HG03103 (cell line): ENCODE measurements around the gene TBC1D5.

Experiments
- ATAC-seq: cut with Tn5 transposase; IDR thresholded peaks from one replicate; pipeline ENCODE4 v1.9.1; 2021; ENCODE audit warnings: low read depth; ENCODE audit not compliant: unreplicated experiment

The TBC1D5 gene

DNA sequence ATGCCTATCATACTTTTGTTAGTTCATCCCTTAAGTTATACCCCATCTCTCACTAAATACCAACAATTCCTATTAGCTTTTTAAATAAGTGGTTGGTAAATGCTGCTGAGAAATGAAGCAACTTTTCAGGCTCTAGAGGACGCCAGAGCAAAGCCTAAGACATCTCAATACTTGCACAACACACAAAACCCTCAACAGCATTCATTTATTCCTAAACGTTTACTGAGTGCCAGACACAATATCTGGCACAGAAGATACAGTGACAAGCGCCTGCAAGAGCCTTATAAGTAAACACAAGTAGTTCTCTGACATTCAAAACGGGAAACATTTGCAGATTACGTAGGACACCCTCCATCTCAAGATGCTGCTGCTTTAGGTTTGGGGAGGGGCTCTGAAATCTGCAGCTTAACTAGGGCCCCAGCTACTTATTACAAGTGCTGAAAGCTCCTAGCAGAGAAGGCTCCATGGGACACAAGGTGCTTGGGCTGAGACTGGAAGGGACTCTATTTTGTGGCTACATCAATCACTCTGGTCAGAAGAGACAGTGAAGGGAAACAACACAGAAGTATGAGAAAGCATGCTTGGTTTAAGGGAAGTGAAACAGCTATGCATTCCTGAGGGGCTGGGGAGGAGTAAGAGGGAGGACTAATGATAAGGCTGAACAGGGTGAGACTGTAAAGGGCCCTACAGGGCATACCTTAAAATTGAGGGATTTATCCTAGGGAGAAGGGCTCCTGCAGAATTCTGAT, 546.4 kb downstream of the TBC1D5 start:
- peak; percentile 83 for ATAC-seq

DNA sequence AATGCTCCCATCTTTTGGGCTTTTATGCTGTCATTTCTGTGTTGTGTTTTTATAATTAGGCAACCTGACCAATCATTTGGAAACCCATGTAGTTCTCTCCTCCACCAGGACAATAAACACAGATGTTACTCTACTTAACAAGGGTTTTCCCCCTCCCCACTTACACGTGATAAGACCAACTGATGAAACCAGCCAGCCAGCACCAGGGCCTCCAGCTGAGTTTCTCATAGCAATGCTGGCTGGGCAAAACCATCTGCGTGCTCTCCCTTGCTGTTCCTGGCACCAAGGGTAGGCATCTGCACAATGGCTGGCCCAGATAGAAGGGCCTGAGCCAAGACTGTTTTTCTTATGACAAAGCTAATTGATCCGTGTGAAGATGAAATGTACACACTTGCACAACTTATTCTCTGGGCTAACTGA, 547.2 kb downstream of the TBC1D5 start:
- peak; percentile 80 for ATAC-seq

DNA sequence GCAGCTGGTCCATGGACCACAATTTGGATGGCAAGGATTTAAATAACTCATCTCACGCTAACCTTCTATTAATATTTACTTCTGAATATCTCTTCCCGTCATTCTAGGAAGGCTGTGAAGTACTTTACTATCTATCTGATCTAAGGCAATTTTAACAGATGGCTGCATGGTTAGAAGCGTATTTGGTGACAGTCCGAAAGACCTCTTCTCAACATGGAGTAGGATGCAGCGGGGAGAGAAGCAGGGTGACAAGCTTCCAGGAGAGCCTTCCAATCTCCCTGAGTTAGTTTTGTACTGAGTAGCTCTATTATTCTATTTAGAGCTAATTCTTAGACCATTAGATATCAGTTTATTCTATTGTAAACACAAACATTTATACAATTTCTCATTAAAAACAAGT, 548.3 kb downstream of the TBC1D5 start:
- ATAC-seq, result no peak

DNA sequence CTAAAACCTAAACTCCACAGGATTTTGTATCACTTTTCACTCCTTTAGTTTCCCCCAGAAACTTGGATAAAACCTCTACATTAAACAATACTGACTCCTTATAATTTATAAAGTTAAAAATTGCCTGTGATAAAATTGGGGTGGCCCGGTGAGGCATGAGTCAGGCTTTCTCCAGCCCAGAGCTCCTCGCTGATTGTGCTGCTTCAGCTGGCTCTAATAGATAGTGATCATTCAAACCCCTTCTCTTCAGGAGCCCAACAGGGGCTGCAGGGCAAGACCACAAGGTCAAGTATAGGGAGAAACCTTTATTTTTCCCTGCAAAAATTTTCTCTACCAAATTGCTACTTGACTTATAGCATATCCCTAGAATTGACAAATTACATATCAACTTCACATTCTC, 549.4 kb downstream of the TBC1D5 start:
- ATAC-seq, result no peak

DNA sequence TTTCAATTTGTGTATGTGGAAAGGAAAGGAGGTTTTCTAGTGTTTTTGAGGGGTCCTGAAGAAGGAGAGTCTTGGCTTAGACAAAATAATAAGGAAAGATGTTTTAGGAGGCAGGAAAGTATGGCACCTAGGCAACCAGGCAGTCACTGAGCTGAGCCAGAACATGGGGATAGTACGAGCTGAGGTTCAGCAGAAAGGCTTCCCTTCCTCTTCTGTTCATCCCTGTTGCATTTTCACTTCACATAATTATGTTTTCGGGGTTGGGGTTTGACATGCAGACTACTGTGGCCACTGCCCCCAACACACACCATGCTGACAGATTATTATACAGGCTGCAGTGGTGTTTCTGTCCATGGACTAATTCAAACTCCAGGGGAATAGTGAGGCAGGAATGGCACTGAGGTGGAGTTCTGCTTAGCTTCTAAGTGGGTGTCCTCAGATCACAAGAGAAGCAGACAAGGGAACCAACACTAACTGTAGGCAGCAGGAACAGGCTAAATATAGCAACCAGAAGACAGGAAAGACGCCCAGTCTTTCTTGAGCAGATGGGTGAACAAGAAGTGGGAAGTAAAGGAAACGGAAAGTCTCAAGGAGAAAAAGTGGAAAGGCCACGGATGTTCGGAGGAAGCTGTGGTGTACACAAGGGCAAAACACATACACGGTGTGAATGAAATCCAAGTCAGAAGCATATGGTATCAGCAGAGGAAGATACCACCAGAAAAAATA, 551.9 kb downstream of the TBC1D5 start:
- ATAC-seq, result no peak

DNA sequence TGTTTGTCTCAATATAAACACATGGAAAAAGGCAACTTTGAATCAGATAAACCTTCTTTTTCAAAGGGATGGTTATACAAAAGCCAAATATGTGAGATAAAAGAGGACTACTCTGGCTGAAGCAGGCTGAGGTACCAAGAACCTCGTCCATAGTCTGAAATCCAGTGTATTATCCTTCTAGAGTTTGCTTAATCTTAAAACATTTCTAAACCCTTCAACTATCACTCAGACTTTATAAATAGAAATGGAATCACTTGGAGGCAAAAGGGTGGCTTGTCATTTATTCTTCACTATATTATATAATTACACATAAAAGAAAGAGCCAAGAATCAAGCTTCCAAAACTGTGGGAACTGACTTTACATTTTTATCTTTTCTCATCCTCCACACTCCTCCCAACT, 554.1 kb downstream of the TBC1D5 start:
- ATAC-seq, result no peak

DNA sequence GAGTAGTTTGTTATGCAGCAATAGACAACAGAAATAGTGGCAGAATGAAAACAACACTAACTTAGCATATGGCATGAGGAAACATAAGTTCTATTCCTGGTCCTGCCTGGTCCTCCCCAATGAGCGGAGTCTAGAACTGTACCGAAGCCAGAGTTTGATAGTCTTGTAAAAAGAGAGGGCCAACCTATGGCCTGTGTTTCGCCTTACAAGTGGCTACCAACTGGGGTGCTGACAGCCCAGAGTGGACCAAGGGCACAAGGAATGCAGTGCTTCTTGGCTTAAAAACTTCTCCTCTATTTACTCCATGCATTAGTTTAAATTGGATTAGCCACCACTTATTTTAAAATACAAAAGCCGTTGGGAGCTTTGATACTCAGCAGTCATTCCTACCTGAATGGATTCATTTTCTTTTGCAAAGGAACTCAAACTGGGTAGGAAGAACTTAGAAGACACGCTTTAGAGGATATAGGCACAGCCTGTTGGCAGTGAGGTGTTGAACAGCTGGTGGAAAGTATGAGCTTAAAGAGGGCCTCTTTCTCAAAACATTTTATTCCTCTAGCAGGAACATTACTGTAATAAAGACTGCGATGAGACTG, 554.7 kb downstream of the TBC1D5 start:
- no peak for ATAC-seq

DNA sequence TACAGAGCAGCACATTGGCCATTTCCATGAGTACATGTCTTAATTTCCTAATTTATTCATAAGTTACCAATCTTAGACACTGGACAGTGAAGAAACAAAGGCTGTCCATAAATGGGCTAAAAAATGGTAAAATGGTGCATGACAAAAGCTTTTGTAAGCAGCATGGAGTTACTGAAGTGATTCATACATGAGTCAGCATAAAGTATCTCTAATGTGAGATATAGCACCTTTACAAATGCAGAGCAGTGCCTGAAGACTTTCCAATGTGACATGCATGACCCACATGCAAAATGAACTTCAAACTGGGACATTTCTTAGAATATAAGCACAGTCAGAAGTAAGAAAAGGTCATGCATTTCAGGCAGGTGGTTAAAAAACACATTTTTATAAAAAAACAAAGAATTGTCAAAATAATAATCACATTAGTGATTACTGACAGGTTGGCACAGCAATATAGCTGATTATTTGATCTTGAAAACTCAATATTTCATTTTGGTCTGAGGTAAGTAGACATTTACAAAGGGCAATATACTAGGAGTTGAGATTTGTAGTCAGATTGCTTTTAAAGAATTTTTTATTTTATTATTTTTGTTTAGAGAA, 558.4 kb downstream of the TBC1D5 start:
- no peak for ATAC-seq

DNA sequence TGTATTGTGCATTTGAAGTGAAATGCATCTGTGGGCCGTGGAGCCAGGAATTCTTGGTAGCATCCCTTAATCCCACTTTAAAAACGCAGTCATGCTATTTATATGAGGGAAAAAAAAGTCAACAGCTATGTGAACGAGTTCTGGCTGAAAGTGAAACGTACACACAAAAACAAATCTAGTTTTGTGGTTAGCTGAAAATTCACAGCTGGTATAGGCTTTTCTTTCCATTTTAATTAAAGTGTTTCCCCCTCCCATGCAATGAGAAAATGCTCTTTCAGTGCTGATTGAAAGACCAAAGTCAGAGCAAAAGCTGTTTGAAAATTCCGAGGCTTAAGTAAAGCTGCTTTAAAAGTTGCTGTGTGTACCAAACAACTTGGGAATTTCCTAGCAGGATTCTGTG, 560.3 kb downstream of the TBC1D5 start:
- ATAC-seq, result no peak

DNA sequence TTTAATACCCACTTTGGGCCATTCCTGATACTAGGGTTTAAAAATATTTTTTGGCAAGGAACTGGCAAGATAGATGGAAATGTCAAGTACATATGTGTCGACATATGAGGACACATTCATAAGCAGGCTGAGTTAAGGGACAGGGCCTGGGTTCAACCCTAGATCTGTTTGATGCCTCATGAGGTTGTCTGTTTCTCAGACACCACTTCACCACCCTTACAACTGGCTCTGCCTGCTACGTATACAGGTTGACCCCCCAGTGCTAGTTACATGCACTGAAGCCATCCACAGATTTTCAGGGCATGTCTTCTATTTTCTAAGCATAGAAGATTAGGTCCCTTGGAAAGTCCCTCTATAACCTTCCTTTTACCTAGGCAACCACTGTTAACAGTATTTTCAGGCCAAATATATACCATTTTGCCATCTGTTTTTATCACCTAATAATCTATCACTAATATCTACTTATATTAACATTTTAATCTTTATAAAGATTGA, 561.0 kb downstream of the TBC1D5 start:
- ATAC-seq, result no peak

DNA sequence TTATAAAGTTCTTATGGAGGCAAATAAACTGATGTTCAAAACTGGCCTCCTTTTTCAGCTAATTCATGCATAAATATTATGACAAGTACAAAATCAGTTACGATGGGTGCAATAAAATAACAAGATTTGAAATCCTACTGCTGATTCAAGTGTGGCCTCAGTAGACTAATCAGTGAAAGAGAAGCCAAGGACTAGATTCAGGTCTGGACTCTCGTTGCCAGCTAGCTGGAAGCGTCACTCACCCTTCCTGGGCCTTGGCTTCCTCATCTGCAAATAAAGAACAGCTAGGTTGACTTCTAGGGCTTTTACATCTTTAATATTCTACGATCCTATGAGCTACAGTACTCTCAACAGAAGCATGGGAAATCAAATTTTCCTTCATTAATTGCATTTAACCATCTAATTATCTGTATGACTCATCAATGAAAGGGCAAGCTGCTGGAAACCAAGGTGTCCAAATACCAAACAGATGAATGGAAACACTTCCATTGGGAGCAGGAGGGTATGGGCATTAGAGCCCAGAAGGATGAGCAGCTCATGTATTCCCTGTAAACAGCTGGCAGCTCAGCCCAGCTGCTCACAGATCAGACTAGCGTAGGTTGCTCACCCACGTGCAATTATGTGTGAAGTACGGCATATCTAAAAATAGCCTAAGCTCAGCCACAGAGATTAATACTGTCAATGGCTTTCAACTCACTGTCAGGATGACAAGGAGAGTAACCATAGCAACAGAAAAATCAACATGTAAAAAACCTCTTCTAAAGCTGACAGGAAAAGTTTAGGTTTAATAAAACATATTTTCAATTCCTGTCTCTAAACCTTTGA, 562.8 kb downstream of the TBC1D5 start:
- ATAC-seq, result no peak

DNA sequence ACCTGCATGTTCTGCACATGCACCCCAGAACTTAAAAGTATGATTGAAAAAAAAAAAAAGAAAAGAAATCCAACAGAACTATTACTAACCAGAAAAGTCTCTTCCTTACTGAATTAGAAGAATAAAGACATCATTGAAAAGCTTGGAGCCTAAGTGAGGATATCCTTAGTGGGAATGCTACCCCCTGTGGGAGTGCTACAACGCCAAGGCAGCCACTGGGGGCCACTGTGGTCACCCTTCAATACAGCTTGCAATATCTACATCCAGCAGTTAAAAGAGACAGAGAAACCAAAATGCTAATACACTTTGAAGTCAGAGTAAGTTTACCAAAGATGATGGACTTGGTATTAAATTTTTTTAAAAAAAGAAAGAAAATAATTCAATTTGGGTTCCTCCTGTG, 565.7 kb downstream of the TBC1D5 start:
- ATAC-seq, result no peak

DNA sequence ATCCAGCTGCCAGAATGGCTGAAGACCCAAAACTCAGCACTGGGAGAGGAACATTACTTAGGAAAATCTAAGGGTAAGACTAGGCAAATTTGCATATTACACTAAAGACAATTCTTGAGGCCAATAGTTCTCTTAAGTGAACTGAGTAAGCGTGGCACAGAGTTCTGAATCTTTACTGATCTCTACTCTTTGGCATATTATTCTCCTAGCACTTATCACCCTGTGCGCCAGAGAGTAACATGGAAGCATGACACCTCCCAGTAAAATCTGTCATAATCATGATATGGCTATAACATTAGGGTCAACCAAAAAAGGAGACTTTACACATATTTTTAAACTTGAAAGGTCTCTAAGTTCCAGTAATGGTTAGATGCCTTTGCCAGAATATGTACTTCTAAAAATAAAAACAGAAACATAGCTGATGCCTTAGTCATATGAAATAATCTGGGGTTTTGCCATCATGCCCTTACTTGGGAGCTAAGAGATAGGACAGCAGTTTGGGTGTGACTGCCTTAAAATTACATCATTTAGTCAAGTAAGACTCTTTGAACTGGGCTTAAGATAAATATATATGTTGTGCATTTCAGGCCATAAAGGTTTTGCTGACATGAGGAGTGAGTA, 567.1 kb downstream of the TBC1D5 start:
- no peak for ATAC-seq

DNA sequence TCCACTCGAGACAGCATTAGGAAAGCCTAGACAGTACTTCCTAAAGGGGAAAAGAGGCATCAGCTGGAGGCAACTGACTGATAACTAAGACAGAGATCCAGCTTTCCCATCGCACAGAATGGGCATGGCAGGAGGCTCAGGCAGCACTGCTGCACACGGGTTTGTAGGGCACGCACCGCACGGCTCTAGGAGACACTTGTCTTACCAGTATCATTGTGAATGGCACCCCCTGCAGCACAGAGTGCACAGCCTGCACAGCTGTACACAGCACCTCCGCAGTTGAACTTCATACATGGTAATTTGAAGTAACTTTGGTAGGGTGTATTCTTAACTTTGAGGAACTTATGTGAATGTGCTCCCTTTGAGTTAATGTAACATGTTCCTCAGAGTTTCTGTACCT, 576.1 kb downstream of the TBC1D5 start:
- no peak for ATAC-seq

DNA sequence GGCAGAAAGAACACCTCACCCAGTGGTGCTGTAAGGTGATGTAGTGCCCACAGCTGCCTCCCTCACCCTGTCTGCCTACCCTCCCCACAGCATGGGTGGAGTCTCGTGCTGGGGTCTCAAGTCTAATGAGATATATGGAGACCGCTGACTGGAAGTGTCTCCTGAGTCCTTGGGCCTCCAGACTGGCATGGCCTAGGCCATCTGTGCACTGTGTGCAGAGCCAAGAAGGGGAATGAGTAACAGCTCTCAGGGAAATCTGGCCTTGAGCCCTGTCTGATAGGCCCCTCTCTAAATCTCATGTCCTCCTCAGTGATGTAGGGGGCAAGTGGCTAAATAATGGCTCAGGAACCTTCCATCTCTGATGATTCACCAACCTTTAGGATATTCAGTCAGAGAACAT, 580.3 kb downstream of the TBC1D5 start:
- no peak for ATAC-seq

DNA sequence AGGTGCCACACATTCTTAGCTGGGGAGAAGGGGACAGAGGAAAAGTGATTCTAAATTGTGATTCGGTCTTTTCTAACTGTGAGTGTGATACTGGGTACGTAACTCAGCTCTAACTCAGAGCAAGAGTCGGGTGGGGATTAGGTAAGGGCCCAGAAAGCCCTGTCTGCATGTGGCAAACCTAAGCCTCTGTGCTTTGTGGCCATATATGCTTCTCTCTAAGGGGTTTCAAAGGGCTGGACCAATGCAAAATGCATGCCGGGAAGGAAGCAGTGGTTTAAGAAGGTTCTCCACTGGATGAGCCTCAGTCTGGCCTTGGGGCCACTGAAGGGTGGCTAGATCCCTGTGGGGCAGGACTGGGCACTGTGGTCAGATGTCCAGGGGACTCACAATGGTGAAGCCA, 581.8 kb downstream of the TBC1D5 start:
- no peak for ATAC-seq

DNA sequence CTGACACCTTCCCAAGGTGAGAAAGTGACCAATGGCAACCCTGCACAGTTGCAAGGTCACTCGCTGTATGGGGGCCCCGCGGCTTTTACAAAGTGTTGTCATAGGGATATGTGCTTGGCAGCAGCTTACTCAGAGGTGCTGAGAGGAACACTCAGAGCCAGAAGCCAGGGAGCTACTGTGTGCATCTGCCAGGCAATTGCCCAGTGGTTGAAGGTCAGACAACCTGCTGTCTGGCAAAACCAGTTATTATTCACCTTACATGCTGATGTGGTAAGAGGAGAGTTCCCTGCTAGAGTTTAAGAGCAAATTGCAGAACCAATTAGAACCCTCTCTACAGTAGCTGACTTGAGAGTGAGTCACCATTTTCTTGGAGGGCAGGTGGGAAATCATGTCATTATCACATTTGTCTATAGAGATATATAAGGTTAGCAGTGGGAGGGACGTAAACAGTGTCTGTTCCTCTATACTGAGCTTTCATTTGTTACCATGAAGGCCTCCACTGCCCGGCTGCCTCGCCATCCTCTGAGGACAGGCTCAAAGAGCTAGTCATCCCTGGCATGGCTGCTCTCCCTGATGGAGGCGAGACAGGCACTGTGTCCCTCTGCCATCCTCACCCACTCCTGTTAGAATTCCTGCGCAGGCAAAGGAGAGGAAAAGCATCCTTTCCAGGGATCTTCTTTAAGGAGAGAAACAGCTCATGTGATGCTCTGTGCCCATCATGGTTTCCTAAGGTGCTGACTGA, 583.3 kb downstream of the TBC1D5 start:
- no peak for ATAC-seq

DNA sequence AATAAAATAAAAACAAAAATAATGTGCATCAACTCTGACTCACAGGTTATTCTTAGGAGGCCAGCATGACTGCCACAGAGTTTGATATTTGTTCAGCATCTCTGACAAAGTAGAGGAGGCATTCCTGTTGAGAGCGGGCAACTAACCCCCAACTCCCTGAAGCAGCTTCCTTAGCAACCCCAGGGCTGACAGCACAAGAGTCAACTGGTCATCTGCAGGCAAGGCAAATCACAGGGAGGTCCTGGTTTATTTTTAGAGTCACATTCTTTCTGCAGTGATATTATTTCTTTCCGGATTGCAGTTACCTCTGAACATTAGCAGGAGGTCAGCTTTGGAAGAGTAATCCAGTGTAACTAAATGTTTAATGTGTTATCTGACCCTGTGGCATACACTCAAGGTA, 584.7 kb downstream of the TBC1D5 start:
- ATAC-seq, result no peak

DNA sequence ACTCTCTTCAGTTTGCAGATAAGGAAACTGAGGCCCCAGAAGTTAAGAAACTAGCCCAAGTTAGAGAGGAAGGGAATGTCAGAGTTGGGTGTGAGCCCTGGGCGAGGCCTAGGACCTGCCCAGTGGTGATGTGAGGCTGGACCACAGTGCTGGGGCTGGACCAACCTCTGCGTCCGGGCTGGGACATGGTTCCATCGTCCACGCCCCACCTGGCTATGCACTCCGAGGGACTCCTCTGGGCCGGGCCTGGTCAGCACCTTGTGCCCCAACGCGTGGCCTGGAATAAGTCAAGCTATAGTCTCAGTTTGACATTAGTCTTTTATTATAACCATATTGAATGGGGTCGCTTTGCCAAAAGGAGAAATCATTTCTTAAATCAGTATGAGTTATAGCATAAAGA, 585.6 kb downstream of the TBC1D5 start:
- ATAC-seq, result no peak
